Measurements from ENCODE around the gene KRTAP12-1. TPM values are rescaled to one million over a fixed set of nuclear protein-coding genes. Genes with fewer than 3 reads are reported as not detected.
"Not testable (repeated sequence)": the region's sequence is repeated elsewhere in the genome, so short reads cannot be mapped to it uniquely, and the experiment has no call there.

KRTAP12-1 gene
- total and polyA plus RNA-seq, 2 donors (not counting 1 experiment from before 2014, with no cell fraction given) = not detected

GRCh38 chr21:44691686-44692085, 9.7 kb upstream of the KRTAP12-1 start:
- CTCF ChIA-PET = no interaction called here
- peaks cover 4 to 10% (median 8%) of the 10 kb centered on the region in 3 donors for H3K9me3 ChIP-seq (ENCODE audit: control extremely low read depth in 1 of 3, control insufficient read depth in 2 of 3, insufficient read depth in 1 of 3, low read length in 2 of 3)
- H3K9ac ChIP-seq (ENCODE audit: low read length) = no peak overlapping the region
- no peaks in the 10 kb centered on the region for H3K79me2 ChIP-seq (ENCODE audit: control insufficient read depth, insufficient read depth, low read length)
- peaks cover 12% of the 10 kb centered on the region for H3K9me3 Mint-ChIP-seq (ENCODE audit: insufficient read depth)
- intact Hi-C loops (cut with micrococcal nuclease) = no loop called here
- no peak overlapping the region for H3K4me2 ChIP-seq (replicated peaks; ENCODE audit: low read depth, low read length, poor library complexity, severe bottlenecking)
- H3K4me3 ChIP-seq (ENCODE audit: control extremely low read depth in 1 of 5, extremely low read depth in 1 of 5, insufficient read depth in 1 of 5, low read depth in 2 of 5, low read length in 4 of 5) = no peak overlapping the region
- H2AFZ ChIP-seq (ENCODE audit: insufficient read depth, low read depth, low read length, poor library complexity, severe bottlenecking) = no peak overlapping the region
- H4K20me1 ChIP-seq (ENCODE audit: control insufficient read depth, insufficient read depth, low read length, poor library complexity, severe bottlenecking) = no peaks in the 10 kb centered on the region
- H3K4me1 ChIP-seq (ENCODE audit: control insufficient read depth in 2 of 2, insufficient read depth in 2 of 2, low read length in 2 of 2) = no peaks in the 10 kb centered on the region
- H3K4me3 Mint-ChIP-seq = no peak overlapping the region
- POLR2A ChIA-PET = interaction anchor here (0.6 kb wide), 1 partner anchor 236 kb away, joined by 7 read pairs; no protein-coding TSS in a partner anchor
- H3K36me3 ChIP-seq (replicated peaks in 1 of 2; ENCODE audit: control extremely low read depth in 1 of 2, control insufficient read depth in 1 of 2, extremely low read depth in 1 of 2, insufficient read depth in 2 of 2, low read length in 1 of 2) = no peaks in the 10 kb centered on the region
- no peaks in the 10 kb centered on the region for H3K4me1 Mint-ChIP-seq
- DNase-seq (no peak), ATAC-seq (ENCODE audit: low read depth) (no peak)
- no peak overlapping the region for H3K27ac ChIP-seq (ENCODE audit: low read length in 2 of 2)
- peaks cover 43% of the 10 kb centered on the region for H3K27me3 Mint-ChIP-seq
- TF ChIP-seq EZH2 (IDR thresholded peaks at IDR 0.05; ENCODE audit: borderline replicate concordance, insufficient read depth, low read depth, low read length, poor library complexity, severe bottlenecking) = no peak
- no peak for TF ChIP-seq CTCF (IDR thresholded peaks at IDR 0.05)
- no CpG with 5 or more reads among the region's 2 CpGs for WGBS (ENCODE audit: insufficient coverage)
- no peak overlapping the region for H3K27ac Mint-ChIP-seq
- H3K27me3 ChIP-seq (replicated peaks in 1 of 4; ENCODE audit: control extremely low read depth in 1 of 4, control insufficient read depth in 3 of 4, insufficient read depth in 4 of 4, low read length in 3 of 4) = peaks cover 0 to 10% (median 2%) of the 10 kb centered on the region in 4 experiments

- DNase-seq; intact Hi-C loops (cut with micrococcal nuclease); H3K79me2 ChIP-seq (ENCODE audit: control insufficient read depth, insufficient read depth, low read length); H3K27ac ChIP-seq (ENCODE audit: low read length in 2 of 2); H3K4me2 ChIP-seq (replicated peaks; ENCODE audit: low read depth, low read length, poor library complexity, severe bottlenecking); H3K27ac Mint-ChIP-seq; H4K20me1 ChIP-seq (ENCODE audit: control insufficient read depth, insufficient read depth, low read length, poor library complexity, severe bottlenecking); H3K4me1 ChIP-seq (ENCODE audit: control insufficient read depth in 2 of 2, insufficient read depth in 2 of 2, low read length in 2 of 2); H3K4me1 Mint-ChIP-seq; CTCF ChIA-PET; ATAC-seq (ENCODE audit: low read depth); H3K4me3 ChIP-seq (ENCODE audit: control extremely low read depth in 1 of 5, extremely low read depth in 1 of 5, insufficient read depth in 1 of 5, low read depth in 2 of 5, low read length in 4 of 5); H3K36me3 ChIP-seq (replicated peaks in 1 of 2; ENCODE audit: control extremely low read depth in 1 of 2, control insufficient read depth in 1 of 2, extremely low read depth in 1 of 2, insufficient read depth in 2 of 2, low read length in 1 of 2); POLR2A ChIA-PET; H2AFZ ChIP-seq (ENCODE audit: insufficient read depth, low read depth, low read length, poor library complexity, severe bottlenecking); H3K9ac ChIP-seq (ENCODE audit: low read length); H3K9me3 ChIP-seq (ENCODE audit: control extremely low read depth in 1 of 3, control insufficient read depth in 2 of 3, insufficient read depth in 1 of 3, low read length in 2 of 3); H3K4me3 Mint-ChIP-seq: not testable (repeated sequence)
- H3K9me3 Mint-ChIP-seq (ENCODE audit: insufficient read depth) = peaks cover 12% of the 10 kb centered on the region
- 94% methylated on average over 2 of the region's 3 CpGs for WGBS (ENCODE audit: insufficient coverage)
- H3K27me3 ChIP-seq (replicated peaks in 1 of 4; ENCODE audit: control extremely low read depth in 1 of 4, control insufficient read depth in 3 of 4, insufficient read depth in 4 of 4, low read length in 3 of 4) = peaks cover 0 to 10% (median 0%) of the 10 kb centered on the region in 4 experiments
- peaks cover 44% of the 10 kb centered on the region for H3K27me3 Mint-ChIP-seq
These were observed 7.8 kb upstream of the KRTAP12-1 start for GRCh38 chr21:44689740-44690139.
